PFSK-1 (cell line): Measurements from ENCODE around the gene VAMP7.

Experiments used
- POLR2AphosphoS5 ChIP-seq: IDR thresholded peaks from 2 replicates; pipeline ENCODE4 v1.6.1; 2012; ENCODE audit warnings: low read depth, mild to moderate bottlenecking, control low read depth, low read length, moderate library complexity
- SIN3A ChIP-seq: IDR thresholded peaks from 2 replicates; pipeline ENCODE4 v1.6.1; 2012; ENCODE audit warnings: mild to moderate bottlenecking, low read length, moderate library complexity, borderline replicate concordance; ENCODE audit not compliant: insufficient read depth

GRCh38 chrX:155956649-155957048 lies 75.5 kb downstream of the VAMP7 start:
- TF ChIP-seq POLR2AphosphoS5 (no peak), SIN3A (no peak)
